Esophagus muscularis mucosa (tissue), 4 donors: Measurements from ENCODE around the gene CLCN6. TPM values are rescaled to one million over a fixed set of nuclear protein-coding genes. Genes with fewer than 3 reads are reported as not detected.

Experiments
- DNase-seq: peaks from one replicate; pipeline ENCODE4 v3.0.0-alpha.2; 2017; ENCODE audit errors: extremely low spot score
- H3K27ac ChIP-seq, 4 donors: fragments of 200-600 bp; sonication (generic); replicated peaks in 1 of 4; 1 replicate in 3 of 4; 2 replicates in 1 of 4; pipeline ENCODE4 v1.5.1; 2016 to 2019; ENCODE audit warnings: mild to moderate bottlenecking in 1 of 4
- H3K27me3 ChIP-seq, 4 donors: fragments of 200-600 bp; sonication (generic); one replicate each; pipeline versions ENCODE4 v1.5.1 to v1.6.0; 2016 to 2019
- H3K36me3 ChIP-seq, 4 donors: fragments of 200-600 bp; sonication (generic); one replicate each; pipeline ENCODE4 v1.5.1; 2016 to 2019
- H3K4me1 ChIP-seq, 4 donors: fragments of 200-600 bp; sonication (generic); one replicate each; pipeline ENCODE4 v1.5.1; 2016 to 2019
- H3K4me3 ChIP-seq, 4 donors: fragments of 200-600 bp; sonication (generic); 1 replicate in 2 of 4; 2 replicates in 2 of 4; pipeline ENCODE4 v1.5.1; 2016 to 2019; ENCODE audit warnings: mild to moderate bottlenecking in 4 of 4, moderate library complexity in 1 of 4
- H3K9me3 ChIP-seq, 4 donors: fragments of 200-600 bp; sonication (generic); 1 replicate in 3 of 4; 2 replicates in 1 of 4; pipeline ENCODE4 v1.5.1; 2016 to 2019
- CTCF ChIP-seq, 3 experiments: fragments of 200-600 bp in 2 of 3; fragments of 450-650 bp in 1 of 3; sonication (generic) in 2 of 3; IDR thresholded peaks; one replicate each; pipeline ENCODE4 v1.5.1; 2017 to 2019; ENCODE audit warnings: antibody characterized with exemption in 3 of 3, mild to moderate bottlenecking in 2 of 3, moderate library complexity in 1 of 3
- EP300 ChIP-seq: sonication (generic); formaldehyde crosslinking; IDR thresholded peaks from one replicate; pipeline ENCODE4 v1.6.1; 2017; ENCODE audit warnings: antibody characterized with exemption
- POLR2A ChIP-seq: fragments of 450-650 bp; IDR thresholded peaks from one replicate; pipeline ENCODE4 v1.6.1; 2017; ENCODE audit warnings: antibody characterized with exemption, moderate library complexity, mild to moderate bottlenecking, low read depth
- POLR2AphosphoS5 ChIP-seq, 2 donors: sonication (generic); formaldehyde crosslinking; IDR thresholded peaks; one replicate each; pipeline ENCODE4 v1.6.1; 2017; ENCODE audit warnings: antibody characterized with exemption in 2 of 2
- WGBS: methylation state at CpG from one replicate; pipeline ENCODE4 v1.1.5; 2018; 5-methylcytosine and 5-hydroxymethylcytosine counted together
- intact Hi-C: fragments of 100-400 bp; cut with DNase I; formaldehyde crosslinking; loops from one replicate; pipeline ENCODE4 v1.15.1; 2023
- total RNA-seq, 4 donors: library from RNA; depleted of rRNA; stranded (reverse); fragments of >200 nt; gene quantifications; one replicate each; pipeline versions ENCODE4 v1.1.0 to v1.2.1, GENCODE V29; 2016

The CLCN6 gene
- total RNA-seq, 4 donors from 2014 or later, result 12.5 to 19.7 (median 15.5) TPM

DNA sequence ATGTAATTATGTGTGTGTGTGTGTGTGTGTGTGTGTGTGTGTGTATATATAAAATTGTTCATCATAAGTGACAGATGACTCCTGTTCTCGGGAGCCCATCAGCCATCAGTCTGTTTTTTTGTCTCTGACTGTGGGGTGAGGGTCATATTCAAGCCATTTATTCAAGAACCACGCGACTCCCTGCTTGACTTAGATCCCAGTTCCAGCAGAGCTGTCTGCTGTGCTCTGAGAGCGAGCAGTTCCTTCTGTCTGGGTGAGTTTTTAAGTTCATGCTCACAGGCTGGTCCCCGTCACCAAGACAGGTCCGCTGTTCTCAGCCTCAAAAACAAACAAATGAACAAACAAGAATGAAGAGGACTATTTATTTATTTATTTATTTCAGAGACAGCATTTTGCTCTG lies 71.1 kb downstream of the CLCN6 start:
- intact Hi-C loops, result no loop called here
- Histone ChIP-seq H3K9me3 (no peaks in the 10 kb centered on the region), H3K27ac (no peak overlapping the region), H3K4me3 (no peak overlapping the region), H3K27me3 (peaks cover 0 to 54% (median 3%) of the 10 kb centered on the region in 4 donors), H3K36me3 (no peaks in the 10 kb centered on the region), H3K4me1 (peaks cover 15 to 44% (median 23%) of the 10 kb centered on the region in 4 donors)
- TF ChIP-seq POLR2AphosphoS5 (IDR thresholded peaks at IDR 0.05), result no peak
- no peak for TF ChIP-seq EP300
- TF ChIP-seq POLR2A, result no peak
- 46% methylated on average over 6 of the region's 6 CpGs for WGBS
- DNase-seq, result no peak

DNA sequence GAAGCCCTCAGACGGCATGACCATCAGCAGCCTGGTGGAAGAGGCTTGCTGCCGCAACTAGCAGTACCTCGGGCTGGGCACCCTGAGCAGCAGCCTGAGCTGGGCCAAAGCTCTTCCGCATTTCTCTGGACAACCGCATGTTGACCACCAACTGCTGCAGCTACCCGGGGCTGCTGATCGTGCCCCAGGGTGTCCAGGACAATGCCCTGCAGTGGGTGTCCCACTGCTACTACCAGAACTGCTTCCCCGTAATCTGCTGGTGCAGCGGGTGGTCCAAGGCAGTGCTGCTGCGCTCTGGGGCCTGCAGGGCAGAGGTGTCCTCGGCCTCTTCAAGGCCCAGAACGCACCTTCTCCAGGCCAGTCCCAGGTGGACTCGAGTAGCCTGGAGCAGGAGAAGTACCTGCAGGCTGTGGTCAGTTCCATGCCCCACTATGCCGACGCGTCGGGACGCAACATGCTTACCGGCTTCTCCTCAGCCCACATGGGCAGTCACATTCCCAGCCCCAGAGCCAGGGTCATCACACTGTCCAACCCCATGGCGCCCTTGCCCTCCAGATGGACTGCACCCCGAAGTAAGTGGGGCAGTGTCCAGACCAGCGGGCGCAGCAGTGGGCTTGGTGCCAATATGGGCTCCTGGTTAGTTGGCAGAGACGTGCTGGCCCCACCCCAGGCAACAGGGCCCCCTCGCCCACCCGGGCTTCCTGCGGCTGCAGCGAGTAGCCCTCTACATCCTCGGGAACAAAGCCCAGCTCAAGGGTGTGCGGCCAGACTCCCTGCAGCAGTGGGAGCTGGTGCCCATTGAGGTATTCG lies 72.3 kb downstream of the CLCN6 start:
- Histone ChIP-seq H3K27ac (no peak overlapping the region), H3K4me3 (no peak overlapping the region), H3K9me3 (no peaks in the 10 kb centered on the region), H3K4me1 (peaks cover 15 to 49% (median 25%) of the 10 kb centered on the region in 4 donors), H3K36me3 (no peaks in the 10 kb centered on the region), H3K27me3 (peaks cover 0 to 66% (median 3%) of the 10 kb centered on the region in 4 donors)
- DNase-seq, result no peak
- no peak for TF ChIP-seq POLR2AphosphoS5 (IDR thresholded peaks at IDR 0.05)
- TF ChIP-seq POLR2A, result no peak
- TF ChIP-seq CTCF (IDR thresholded peaks at IDR 0.05), result no peak
- TF ChIP-seq EP300, result no peak
- 89% methylated on average over 13 of the region's 31 CpGs for WGBS
- intact Hi-C loops, result no loop called here

DNA sequence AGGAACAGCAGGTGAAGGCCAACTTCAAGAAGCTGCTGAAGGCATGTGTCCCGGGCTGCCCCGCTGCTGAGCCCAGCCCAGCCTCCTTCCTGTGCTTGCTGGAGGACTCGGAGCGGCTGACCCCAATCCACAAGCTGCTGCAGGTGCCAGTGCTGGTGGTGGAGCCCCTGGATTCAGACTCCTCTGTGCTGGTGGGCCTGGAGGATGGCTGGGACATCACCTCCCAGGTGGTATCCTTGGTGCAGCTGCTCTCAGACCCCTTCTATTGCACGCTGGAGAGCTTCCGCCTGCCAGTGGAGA lies 72.8 kb downstream of the CLCN6 start:
- 80% methylated on average over 1 of the region's 6 CpGs for WGBS
- H3K9me3 ChIP-seq, result no peaks in the 10 kb centered on the region
- H3K4me3 ChIP-seq, result no peak overlapping the region
- H3K4me1 ChIP-seq, result peaks cover 15 to 46% (median 25%) of the 10 kb centered on the region in 4 donors
- peaks cover 0 to 69% (median 3%) of the 10 kb centered on the region in 4 donors for H3K27me3 ChIP-seq
- TF ChIP-seq CTCF (IDR thresholded peaks at IDR 0.05) (no peak), EP300 (no peak), POLR2AphosphoS5 (IDR thresholded peaks at IDR 0.05) (no peak), POLR2A (no peak)
- H3K36me3 ChIP-seq, result no peaks in the 10 kb centered on the region
- intact Hi-C loops, result no loop called here
- H3K27ac ChIP-seq, result no peak overlapping the region
- DNase-seq, result no peak

- Histone ChIP-seq H3K27ac (peak overlapping the region in 1 of 4 donors; percentile 63), H3K27me3 (peaks cover 0 to 65% (median 3%) of the 10 kb centered on the region in 4 donors), H3K36me3 (no peaks in the 10 kb centered on the region), H3K4me3 (no peak overlapping the region), H3K4me1 (peaks cover 15 to 46% (median 25%) of the 10 kb centered on the region in 4 donors), H3K9me3 (no peaks in the 10 kb centered on the region)
- TF ChIP-seq EP300 (no peak), POLR2AphosphoS5 (IDR thresholded peaks at IDR 0.05) (no peak), POLR2A (no peak), CTCF (IDR thresholded peaks at IDR 0.05) (no peak)
- DNase-seq, result no peak
- intact Hi-C loops, result no loop called here
- 81% methylated on average over 23 of the region's 28 CpGs for WGBS
Measured at GRCh38 chr1:11879311-11880180, 73.6 kb downstream of the CLCN6 start.

DNA sequence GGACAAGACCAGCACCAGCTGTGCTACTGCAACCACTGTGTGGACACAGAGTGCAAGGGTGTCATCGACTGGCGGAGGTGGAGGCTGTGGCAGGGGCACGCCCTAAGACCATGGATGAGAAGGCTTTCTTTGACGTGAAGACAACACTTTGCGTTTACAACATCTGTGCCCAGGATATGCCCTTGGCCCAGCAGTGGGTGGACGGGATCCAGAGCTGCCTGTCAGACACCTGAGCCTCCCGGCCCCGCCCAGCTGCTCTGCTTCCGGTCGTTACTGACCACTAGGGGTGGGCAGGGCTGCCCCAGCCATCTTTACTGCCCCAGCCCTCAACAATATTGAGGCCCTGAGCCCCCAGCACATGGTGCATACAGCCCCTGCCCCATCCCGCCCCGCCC lies 74.2 kb downstream of the CLCN6 start:
- no peak for DNase-seq
- intact Hi-C loops, result no loop called here
- WGBS, result 51% methylated on average over 4 of the region's 12 CpGs
- H3K4me3 ChIP-seq, result no peak overlapping the region
- H3K27me3 ChIP-seq, result peaks cover 0 to 63% (median 3%) of the 10 kb centered on the region in 4 donors
- no peak for TF ChIP-seq POLR2AphosphoS5 (IDR thresholded peaks at IDR 0.05)
- H3K36me3 ChIP-seq, result no peaks in the 10 kb centered on the region
- peaks cover 15 to 40% (median 25%) of the 10 kb centered on the region in 4 donors for H3K4me1 ChIP-seq
- H3K9me3 ChIP-seq, result no peaks in the 10 kb centered on the region
- peak overlapping the region; percentile 18 to 63 (median 38) for H3K27ac ChIP-seq
